ENCODE data around the gene TAOK1.
"Not testable (repeated sequence)": the region's sequence is repeated elsewhere in the genome, so short reads cannot be mapped to it uniquely, and the experiment has no call there.

Gene TAOK1

DNA sequence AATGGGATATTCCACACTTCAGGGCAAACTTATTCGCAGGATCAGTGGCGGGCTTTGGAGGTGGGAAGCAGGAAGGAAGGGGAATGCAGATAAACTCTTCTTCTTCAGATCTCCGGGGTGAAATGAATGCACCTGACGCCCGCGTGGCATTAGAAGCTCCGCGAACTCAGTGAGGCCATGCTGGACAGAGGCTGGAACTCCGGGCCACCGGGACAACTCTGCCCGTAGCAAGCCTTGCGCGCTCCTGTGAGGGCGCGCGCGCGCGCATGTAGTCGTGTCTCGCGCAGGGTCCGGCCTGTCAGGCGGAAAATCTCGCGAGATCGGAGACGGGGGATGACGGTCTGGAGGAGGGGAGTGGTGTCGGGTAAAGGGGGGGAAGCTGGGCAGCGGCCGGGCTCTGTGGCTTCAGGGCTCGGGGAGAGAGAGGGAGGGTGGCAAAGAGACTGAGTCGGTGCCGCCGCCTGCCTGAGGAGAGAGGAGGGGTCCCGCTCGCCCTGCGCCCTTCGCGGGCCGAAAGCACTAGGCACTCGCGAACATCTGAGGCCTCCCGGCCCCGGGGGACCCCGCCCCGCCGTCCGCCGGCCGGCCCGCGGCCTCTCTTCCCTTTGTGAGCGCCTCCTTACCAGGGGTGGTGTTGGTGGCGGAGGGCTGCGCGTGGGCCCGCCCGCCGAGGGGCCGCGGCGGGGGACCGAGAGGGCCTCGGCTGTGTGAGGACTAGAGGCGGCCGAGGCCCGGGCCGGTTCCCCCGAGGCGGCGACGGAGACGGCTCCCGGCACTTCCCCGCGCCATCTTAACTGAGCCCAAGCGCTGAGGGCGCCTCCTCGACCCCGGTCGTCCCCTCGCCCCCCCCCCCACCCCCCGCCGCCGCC is at the start of gene TAOK1:
TSS of gene TAOK1 (plus strand) at position 382 of the 869 bp plus-strand sequence. CDS start 61,186 bp downstream, outside the sequence.
- DNase-seq, result peak; percentile 82

DNA sequence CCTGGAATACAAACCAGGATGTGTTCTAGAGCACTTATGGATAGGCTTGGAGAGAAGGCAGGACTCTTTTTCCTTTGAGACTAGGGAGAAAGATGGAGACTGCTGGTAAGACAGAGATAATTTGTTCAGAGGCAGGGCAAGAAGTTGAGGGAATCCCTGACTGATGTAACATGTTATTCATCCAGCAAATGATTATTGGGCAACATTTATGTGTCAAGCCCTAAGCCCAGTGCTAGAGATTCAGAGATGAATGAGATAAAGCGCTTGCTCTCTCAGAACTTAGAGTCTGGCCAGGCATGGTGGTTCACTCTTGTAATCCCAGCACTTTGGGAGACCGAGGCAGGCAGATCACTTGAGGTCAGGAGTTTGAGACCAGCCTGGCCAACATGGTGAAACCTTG is 48.4 kb upstream of the TAOK1 start:
- DNase-seq, result no peak

DNA sequence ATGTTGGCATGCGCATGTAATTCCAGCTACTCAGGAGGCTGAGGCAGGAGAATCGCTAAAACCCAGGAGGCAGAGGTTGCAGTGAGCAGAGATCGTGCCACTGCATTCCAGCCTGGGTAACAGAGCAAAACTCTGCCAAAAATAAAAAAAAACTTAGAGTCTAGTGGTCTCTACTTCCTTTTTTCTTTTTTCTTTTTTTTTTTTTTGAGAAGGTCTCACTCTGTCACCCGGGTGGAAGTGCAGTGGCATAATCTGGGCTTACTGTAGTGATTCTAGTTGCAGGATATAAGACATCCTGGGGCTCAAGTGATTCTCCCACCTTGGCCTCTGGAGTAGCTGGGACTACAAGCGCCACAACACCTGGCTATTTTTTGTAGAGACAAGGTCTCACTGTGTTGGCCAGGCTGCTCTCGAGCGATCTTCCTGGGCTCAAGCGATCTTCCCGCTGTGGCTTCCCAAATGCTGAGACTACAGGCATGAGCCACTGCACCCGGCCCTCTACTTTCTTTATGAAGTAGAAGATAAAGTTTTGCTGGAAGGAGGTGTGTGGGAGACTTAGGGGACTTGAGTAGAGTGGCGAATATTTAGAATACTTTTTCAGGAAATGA is 47.9 kb upstream of the TAOK1 start:
- DNase-seq, result no peak

DNA sequence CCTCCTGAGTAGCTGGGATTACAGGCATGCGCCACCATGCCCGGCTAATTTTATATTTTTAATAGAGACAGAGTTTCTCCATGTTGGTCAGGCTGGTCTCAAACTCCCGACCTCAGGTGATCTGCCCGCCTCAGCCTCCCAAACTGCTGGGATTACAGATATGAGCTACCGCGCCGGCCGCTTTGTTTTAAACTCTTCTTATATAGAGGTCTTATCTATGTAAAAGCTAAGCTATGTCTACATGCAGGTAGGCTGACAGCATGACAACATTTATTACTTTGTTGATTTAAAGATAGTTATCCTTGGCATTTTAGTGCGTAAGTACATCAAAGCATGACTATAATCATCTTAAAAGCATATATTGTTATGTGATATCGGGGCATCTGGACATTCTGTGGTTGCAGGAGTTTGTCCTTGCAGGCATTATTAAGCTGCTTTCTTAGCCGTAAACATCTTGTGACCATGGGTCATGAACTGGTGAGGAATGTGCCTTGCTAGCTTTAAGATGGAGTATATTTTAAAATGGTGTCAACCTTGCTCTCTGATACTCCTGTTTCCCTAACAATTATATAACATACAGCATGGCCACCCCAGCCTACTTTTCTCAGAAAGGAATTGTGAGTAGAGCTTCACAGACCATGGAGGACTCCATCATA is 45.8 kb upstream of the TAOK1 start:
- no peak for DNase-seq

DNA sequence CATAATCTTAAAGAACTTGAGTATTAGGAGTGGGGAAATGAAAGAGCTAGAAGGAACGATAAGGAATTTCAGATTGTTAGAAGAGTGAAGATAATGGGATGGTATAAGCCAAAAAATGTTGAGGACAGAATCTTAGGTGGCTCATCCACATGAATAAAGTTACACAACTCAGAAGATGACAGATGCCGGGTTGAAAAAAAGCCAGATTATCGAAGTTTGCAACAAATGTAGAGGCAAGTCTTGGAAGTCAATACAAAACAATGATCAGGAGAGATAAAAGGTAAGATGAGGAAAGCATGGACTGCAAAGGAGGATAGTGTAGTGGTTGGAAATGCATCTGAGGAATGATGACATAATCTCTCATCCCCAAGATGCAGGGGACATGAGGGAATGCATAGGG is 45.1 kb upstream of the TAOK1 start:
- DNase-seq, result no peak

DNA sequence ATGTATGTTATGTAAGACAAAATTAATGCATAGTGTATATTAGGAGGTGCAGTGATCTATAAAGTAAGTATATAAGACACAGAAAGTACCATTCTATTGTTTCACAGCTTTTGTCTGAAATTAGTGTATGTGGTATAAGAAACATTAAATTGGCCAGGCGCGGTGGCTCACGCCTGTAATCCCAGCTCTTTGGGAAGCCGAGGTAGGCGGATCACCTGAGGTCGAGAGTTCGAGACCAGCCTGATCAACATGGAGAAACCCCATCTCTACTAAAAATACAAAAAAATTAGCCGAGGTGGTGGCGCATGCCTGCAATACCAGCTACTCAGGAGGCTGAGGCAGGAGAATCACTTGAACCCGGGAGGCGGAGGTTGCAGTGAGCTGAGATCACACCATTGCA is 44.7 kb upstream of the TAOK1 start:
- DNase-seq, result not testable (repeated sequence)

DNA sequence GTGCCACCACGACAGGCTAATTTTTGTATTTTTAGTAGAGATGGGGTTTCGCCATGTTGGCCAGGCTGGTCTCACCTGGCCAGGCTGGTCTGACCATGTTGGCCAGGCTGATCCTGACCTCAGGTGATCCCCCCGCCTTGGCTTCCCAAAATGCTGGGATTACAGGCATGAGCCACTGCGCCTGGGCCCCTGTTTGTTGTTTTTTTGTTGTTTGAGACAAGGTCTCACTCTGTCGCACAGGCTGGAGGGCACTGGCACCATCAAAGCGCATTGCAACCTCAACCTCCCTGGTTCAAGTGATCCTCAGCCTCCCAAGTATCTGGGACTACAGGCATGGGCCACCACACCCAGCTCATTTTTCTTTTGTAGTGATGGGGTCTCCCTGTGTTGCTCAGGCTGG is 43.7 kb upstream of the TAOK1 start:
- no peak for DNase-seq

DNA sequence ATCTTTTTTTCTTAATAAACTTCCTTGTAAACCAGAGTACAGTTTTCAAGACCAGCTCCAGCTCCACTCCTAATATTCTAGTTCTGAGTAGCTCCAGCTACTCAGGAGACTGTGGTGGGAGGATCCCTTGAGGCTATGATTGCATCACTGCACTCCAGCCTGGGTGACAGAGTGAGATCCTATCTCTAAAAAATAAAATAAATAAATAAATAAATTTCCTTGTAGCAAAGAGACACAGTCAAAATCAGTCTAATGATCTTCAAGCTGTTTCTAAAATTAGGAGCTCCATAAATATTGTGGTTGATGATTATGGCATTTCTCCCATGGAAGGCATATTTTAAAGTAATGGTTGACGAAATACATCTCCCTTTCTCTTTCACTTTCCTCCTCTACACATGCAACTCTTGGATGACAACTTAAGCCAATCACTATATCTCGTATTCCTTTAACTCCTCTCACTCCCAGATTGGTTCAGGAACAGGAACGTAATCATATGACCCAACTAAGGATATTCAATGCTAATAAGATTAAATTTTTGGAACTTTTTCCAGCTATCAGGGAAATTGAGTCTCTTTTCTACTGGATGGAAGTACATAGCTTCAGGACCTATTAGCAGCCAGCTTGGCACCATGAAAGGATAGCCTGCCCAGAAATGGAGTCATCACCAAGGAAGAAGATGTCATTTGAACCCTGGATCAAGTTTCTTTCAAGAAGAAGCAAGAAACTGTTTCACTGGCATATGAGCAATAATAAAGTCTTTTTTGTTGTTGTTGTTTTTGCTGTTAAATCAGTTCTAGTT is 42.1 kb upstream of the TAOK1 start:
- no peak for DNase-seq

DNA sequence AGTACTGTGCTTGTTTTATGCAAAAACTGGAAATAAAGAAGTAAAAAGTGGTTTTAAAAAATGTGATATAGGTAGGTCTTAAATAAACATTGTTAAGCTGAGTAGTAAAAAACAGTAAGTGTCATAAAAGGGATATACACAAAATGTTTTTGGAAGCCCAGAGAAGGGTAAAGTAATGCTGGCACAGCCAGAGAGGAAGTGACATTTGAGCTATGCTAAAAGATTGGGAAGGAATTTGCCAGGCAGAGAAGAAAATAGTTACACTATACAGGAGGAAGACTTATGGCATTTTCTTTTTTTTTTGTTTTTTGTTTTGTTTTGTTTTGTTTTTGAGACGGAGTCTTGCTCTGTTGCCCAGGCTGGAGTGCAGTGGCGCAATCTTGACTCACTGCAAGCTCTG is 40.8 kb upstream of the TAOK1 start:
- no peak for DNase-seq

DNA sequence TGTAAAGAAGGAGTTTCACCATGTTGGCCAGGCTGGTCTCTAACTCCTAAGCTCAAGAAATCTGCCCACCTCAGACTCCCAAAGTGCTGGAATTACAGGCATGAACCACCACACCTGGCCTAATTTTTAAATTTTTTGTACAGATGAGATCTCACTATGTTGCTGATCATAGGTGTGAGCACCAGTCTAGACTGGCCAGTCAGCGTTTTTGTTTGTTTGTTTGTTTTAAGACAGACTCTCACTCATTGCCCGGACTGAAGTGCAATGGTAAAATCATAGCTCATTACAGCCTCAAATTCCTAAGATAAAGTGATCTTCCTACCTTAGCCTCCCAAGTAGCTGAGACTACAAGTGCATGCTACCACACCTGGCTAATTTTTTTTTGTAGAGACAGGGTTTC is 38.0 kb upstream of the TAOK1 start:
- no peak for DNase-seq

DNA sequence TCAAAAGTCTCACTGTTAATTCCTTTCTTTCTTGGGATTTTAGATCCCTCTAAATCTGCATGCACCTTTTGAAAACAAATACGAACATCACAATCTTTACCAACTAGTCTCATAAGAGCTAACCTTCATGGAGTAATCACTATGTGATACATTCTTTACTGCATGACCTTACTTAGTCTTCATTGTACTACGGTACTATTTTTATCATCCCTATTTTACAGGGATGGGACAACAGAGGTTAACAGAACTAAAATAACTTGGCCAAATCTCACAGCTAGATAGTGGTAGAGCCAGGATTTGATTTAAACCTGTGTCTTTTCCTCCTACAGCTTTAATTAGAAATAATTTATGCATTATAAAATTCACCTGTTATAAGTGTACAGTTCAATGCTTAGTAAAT is 32.9 kb upstream of the TAOK1 start:
- DNase-seq, result no peak

DNA sequence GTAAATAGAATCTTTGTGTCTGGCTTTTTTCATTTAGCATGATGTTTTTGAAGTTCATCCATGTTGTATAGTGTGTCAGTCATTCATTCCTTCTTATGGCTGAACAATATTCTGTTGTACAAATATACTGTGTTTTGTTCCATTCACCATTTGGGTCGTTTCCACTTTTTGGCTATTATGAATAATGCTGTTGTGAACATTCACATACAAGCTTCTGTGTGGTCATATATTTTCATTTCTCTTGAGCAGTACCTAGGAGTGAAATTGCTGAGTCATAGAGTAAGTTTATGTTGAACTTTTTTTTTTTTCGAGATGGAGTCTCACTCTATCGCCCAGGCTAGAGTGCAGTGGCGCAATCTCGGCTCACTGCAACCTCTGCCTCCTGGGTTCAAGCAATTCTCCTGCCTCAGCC is 32.3 kb upstream of the TAOK1 start:
- no peak for DNase-seq

DNA sequence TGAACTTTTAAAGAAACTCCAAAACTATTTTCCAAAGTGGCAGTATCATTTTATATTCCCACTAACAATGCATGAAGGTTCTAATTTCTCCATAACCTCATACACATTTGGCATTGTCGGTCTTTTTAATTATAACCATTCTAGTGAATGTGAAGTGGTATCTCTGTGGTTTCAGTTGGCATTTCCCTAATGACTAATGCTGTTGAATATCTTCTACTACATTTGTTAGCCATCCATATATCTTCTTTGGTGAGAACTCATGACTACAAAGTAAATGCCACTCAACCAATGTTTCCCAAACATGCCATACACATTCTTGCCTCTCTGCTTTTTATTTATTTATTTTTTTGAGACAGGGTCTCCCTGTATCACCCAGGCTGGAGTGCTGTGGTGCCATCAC is 31.7 kb upstream of the TAOK1 start:
- no peak for DNase-seq

DNA sequence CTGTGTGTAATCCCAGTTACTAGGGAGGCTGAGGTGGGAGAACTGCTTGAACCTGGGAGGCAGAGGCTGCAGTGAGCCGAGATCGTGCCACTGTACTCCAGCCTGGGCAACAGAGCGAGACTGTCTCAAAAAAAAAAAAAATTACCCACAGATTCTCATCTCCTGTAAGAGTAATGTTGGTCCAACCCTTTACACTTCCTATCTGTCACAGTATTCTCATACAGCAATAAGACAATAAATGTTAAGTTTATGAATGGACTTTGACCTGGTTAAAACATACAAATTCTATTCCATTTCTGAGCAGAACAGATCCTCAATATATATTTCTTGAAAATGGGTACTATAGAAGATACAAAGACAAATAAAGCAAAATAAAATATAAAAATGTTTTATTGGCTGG is 30.4 kb upstream of the TAOK1 start:
- no peak for DNase-seq

DNA sequence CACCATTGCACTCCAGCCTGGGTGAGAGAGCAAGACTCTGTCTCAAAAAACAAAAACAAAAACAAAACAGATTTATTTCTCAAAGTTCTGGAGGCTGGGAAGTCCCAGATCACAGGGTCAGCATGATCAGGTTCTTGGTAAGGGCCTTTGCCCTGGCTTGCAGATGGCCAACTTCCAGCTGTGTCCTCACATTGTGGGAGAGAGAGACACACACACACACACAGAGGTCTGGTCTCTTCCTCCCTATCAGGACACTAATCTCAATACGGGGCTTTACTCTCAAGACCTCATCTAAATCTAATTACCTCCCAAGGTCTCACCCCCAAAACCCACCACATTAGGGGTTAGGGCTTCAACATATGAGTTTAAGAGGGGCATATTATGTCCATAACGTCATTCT is 26.4 kb upstream of the TAOK1 start:
- DNase-seq, result no peak

DNA sequence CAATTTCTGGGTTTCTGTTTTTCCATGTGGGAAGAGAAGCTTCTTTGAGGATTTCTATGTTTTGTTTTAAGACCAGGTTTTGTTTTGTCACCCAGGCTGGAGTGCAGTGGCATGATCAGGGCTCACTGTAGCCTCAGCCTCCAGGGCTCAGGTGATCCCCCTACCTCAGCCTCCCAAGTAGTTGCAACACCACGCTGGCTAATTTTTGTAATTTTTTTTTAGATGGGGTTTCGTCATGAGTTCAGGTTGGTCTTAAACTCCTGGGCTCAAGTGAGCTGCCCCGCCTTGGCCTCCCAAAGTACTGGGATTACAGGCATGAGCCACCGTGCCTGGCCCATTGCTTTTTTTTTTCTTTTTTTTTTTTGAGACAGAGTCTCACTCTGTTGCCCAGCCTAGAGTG is 25.5 kb upstream of the TAOK1 start:
- no peak for DNase-seq

DNA sequence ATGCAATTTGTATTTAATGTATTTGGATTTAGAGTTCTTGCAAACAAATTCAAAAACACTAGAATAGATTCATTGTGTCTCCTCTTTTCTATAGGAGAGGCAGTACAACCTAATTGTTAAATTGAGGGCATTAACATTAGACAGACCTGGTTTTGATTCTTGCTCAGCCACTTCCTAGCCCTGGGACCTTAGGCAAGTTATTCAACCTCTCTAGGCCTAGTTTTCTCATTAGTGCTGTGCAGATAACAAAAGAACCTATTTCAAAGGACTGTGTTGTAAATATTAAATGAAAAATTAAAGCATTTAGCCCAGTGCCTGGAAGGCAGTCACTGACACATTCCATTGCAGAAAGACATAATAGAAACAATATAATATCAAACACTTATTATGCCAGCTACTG is 22.0 kb upstream of the TAOK1 start:
- DNase-seq, result no peak

DNA sequence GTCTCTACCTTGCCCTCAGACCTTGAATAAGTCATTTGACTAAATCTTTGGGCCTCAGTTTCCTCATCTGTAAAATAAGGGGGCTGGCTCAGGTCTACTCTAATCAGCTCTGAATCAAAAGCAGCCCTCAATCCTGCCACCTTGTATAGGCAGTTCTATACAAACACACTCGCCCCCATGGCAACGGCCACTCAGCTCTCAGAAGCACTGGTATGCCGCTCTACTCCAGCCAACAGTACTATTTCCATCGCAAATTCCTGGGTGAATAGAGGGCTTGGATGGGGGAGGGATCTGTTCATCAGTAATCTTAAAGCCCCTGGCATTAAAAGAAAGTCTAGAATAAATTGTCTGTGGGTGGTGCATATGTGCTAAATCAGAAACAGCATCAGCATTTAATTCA is 21.2 kb upstream of the TAOK1 start:
- no peak for DNase-seq

DNA sequence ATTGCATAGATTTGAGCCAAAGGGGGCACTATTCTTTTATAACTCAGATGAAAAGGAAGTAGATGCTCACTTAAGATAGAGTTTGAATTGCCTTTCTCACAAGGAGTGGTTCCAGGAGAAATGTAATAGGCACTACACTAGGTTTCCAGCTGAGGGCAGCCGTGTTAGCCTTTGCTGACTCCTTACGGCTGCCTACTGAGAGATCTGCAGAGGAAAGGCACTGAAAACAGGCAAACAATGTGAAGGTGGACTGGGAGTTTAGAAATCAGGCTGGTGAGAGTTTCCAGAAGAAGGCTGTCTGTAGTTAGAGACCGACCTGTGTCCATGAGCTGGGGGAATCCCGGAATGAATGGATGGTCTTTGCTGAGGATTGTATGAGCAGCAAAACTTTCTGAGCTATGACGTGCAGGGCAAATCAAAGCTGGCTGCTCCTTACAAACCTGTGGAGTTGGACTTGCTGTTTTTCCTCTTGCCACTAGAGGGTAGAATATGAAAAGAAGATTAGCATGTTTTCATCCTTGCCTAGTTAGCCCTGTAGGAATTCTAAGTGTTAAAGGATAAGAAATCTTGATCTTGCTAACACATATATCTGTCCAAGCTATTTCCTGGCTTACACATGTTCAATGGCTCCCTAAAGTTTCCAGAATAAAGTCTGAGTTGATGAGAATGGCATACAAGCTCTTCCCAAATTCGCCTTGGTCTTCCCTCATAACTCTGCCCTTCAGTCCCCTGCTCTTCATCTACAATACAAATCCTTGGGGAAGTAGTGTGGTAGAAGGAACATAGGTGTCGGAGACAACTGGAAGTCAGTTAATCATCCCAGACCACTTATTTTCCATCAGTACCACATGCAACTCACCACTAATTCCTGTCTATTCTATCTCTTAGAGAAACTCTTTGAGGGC is 20.1 kb upstream of the TAOK1 start:
- peak; percentile 53 for DNase-seq

DNA sequence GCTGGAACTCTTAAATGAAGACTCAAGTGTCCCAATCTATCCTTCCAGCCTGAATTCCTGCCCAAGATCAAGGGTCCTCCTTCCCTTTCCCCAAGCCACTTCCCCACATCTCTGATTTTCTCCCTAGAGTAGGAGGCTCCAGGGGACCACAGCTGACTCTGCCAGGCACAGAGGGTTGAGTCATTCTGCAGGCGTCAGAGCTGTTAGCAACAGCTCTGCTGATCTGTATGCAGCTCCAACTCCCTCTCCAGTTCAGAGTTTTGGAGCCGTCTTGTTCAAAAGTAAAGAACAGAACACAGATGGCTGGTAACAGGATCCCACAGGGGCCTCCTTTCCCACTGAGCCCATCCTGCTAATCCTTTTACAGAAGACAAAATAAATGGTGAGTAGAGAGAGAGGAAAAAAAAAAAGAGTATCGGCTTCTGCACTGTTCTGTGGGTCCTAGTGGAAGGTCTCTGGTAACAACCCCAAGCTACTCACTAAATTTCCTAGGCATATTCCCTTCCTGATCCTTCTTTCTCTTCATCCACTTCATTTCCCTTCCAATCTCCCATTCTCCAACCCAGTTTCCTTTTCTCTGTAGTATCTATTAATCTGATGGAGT is 13.4 kb upstream of the TAOK1 start:
- no peak for DNase-seq

DNA sequence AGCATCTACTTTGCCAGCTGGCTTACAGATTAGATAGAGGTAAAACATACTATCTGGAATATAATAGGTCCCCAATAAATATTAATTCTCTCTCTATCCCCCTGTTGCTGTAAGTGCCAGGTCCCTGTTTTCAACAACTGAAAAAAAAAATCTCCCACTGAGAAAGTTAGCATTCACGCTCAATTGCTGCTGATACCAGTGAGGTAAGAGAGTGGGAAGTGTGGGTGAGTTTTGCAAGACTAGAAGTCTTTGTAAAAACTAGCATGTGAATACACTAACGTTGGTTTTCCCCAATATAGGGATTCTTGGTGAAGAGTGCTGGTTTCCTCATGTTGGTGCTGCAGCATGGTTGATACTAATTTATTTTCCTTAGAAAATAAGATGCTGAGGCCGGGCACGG is 11.7 kb upstream of the TAOK1 start:
- no peak for DNase-seq

All from SHP77 treated with DMSO at 0.1 percent for 48 hours (cell line).